ENCODE results near the gene SPARC. TPM values are rescaled to one million over a fixed set of nuclear protein-coding genes. Genes with fewer than 3 reads are reported as not detected.

Gene SPARC
- polyA plus RNA-seq, 1 donor (not counting 4 experiments of a cell fraction or from before 2014, with no cell fraction given), result 397 TPM

DNA sequence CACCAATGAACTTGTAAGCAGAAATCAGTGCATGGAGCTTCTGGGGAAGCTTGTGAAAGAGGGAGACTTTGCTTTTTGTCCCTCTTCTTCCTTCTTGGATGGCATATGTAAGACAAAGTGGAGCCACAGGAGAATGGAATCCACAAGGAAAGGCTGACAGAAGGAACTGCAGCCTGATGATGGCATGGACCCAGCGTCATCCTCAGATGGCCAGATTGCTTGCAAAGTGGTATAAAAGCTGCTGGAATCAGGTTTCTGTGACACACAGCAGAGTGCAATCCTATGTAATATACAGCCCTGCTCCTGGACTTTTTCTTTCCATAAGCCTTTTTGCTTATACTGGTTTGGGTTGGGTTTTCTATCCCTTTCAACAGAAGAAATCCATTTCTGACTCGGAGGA lies 31.4 kb upstream of the SPARC start:
- DNase-seq (ENCODE audit: low read depth, low spot score), result no peak
- no peaks in the 10 kb centered on the region for H3K36me3 ChIP-seq (ENCODE audit: control insufficient read depth in 2 of 2, extremely low read depth in 1 of 2, insufficient read depth in 2 of 2, low read length in 2 of 2)
- dilution Hi-C loops (cut with MboI; ENCODE audit: extremely low pct_ligation_motif_present, low sequenced_read_pairs), result no loop called here

DNA sequence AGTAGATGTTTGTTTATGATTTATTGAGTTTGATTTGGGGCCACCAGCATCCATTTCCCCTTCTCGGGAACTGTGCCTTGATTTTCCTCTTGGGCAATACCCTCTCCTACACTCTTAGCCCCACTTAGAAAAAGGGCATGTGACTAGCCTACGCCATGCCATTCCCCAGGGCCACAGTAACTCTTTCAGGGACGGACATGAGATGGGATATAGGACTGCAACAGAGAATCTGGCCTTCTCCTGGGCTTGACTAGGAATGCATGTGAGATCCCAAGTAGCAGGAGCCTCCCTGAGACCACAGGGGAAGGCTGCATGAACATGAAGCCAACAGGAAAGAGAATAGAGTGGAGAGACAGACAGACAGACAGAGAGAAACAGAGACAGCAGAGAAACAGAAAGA lies 30.7 kb upstream of the SPARC start:
- Histone ChIP-seq H3K27ac (ENCODE audit: control insufficient read depth, insufficient read depth, low read length) (no peak overlapping the region), H3K4me2 (ENCODE audit: control insufficient read depth, extremely low read depth, insufficient read depth, low read depth, low read length) (no peak overlapping the region), H3K9me1 (ENCODE audit: control insufficient read depth, extremely low read depth, insufficient read depth, low read length) (no peaks in the 10 kb centered on the region), H2AFZ (ENCODE audit: control insufficient read depth, low read length) (no peak overlapping the region), H4K20me1 (ENCODE audit: control insufficient read depth, extremely low read depth, insufficient read depth, low read length) (no peaks in the 10 kb centered on the region), H3K79me2 (ENCODE audit: control insufficient read depth, insufficient read depth, low read length) (no peaks in the 10 kb centered on the region), H3K27me3 (ENCODE audit: control insufficient read depth, extremely low read depth, insufficient read depth, low read length) (no peaks in the 10 kb centered on the region), H3K9me3 (ENCODE audit: control insufficient read depth, low read depth, low read length) (no peaks in the 10 kb centered on the region), H3K9ac (ENCODE audit: control insufficient read depth, extremely low read depth, insufficient read depth, low read length) (no peak overlapping the region), H3K4me3 (ENCODE audit: control insufficient read depth in 2 of 3, extremely low read depth in 1 of 3, insufficient read depth in 2 of 3, low read depth in 1 of 3, low read length in 3 of 3) (no peak overlapping the region), H3K4me1 (ENCODE audit: control insufficient read depth, extremely low read depth, insufficient read depth, low read length) (peaks cover 15% of the 10 kb centered on the region), H3K36me3 (ENCODE audit: control insufficient read depth in 2 of 2, extremely low read depth in 1 of 2, insufficient read depth in 2 of 2, low read length in 2 of 2) (no peaks in the 10 kb centered on the region)
- dilution Hi-C loops (cut with MboI; ENCODE audit: extremely low pct_ligation_motif_present, low sequenced_read_pairs), result no loop called here
- no peak for FAIRE-seq
- DNase-seq (ENCODE audit: low read depth, low spot score), result no peak
- TF ChIP-seq, protein P1, sequence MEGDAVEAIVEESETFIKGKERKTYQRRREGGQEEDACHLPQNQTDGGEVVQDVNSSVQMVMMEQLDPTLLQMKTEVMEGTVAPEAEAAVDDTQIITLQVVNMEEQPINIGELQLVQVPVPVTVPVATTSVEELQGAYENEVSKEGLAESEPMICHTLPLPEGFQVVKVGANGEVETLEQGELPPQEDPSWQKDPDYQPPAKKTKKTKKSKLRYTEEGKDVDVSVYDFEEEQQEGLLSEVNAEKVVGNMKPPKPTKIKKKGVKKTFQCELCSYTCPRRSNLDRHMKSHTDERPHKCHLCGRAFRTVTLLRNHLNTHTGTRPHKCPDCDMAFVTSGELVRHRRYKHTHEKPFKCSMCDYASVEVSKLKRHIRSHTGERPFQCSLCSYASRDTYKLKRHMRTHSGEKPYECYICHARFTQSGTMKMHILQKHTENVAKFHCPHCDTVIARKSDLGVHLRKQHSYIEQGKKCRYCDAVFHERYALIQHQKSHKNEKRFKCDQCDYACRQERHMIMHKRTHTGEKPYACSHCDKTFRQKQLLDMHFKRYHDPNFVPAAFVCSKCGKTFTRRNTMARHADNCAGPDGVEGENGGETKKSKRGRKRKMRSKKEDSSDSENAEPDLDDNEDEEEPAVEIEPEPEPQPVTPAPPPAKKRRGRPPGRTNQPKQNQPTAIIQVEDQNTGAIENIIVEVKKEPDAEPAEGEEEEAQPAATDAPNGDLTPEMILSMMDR (optimal IDR thresholded peaks at IDR 0.05 in 1 of 3, IDR thresholded peaks at IDR 0.05 in 1 of 3, conservative IDR thresholded peaks at IDR 0.05 in 1 of 3; ENCODE audit: extremely low read depth in 1 of 3, insufficient read depth in 2 of 3, low read length in 3 of 3), result no peak
- TF ChIP-seq EZH2 (IDR thresholded peaks at IDR 0.05; ENCODE audit: low read length), result no peak

More for the DNA sequence above, 31.4 kb upstream of the SPARC start:
- FAIRE-seq, result no peak
- no peak overlapping the region for H3K4me2 ChIP-seq (ENCODE audit: control insufficient read depth, extremely low read depth, insufficient read depth, low read depth, low read length)
- H3K79me2 ChIP-seq (ENCODE audit: control insufficient read depth, insufficient read depth, low read length), result no peaks in the 10 kb centered on the region
- H3K9me3 ChIP-seq (ENCODE audit: control insufficient read depth, low read depth, low read length), result no peaks in the 10 kb centered on the region
- H3K9ac ChIP-seq (ENCODE audit: control insufficient read depth, extremely low read depth, insufficient read depth, low read length), result no peak overlapping the region
- peaks cover 15% of the 10 kb centered on the region for H3K4me1 ChIP-seq (ENCODE audit: control insufficient read depth, extremely low read depth, insufficient read depth, low read length)
- no peaks in the 10 kb centered on the region for H4K20me1 ChIP-seq (ENCODE audit: control insufficient read depth, extremely low read depth, insufficient read depth, low read length)
- H3K27me3 ChIP-seq (ENCODE audit: control insufficient read depth, extremely low read depth, insufficient read depth, low read length), result no peaks in the 10 kb centered on the region
- H2AFZ ChIP-seq (ENCODE audit: control insufficient read depth, low read length), result no peak overlapping the region
- no peak overlapping the region for H3K27ac ChIP-seq (ENCODE audit: control insufficient read depth, insufficient read depth, low read length)
- TF ChIP-seq, protein P1 (optimal IDR thresholded peaks at IDR 0.05 in 1 of 3, IDR thresholded peaks at IDR 0.05 in 1 of 3, conservative IDR thresholded peaks at IDR 0.05 in 1 of 3; ENCODE audit: extremely low read depth in 1 of 3, insufficient read depth in 2 of 3, low read length in 3 of 3), result no peak
- no peak for TF ChIP-seq EZH2 (IDR thresholded peaks at IDR 0.05; ENCODE audit: low read length)
- H3K4me3 ChIP-seq (ENCODE audit: control insufficient read depth in 2 of 3, extremely low read depth in 1 of 3, insufficient read depth in 2 of 3, low read depth in 1 of 3, low read length in 3 of 3), result no peak overlapping the region
- H3K9me1 ChIP-seq (ENCODE audit: control insufficient read depth, extremely low read depth, insufficient read depth, low read length), result no peaks in the 10 kb centered on the region

All from keratinocyte (primary cell).